GM23248 (cell line): ENCODE results near the gene NAA40. TPM values are rescaled to one million over a fixed set of nuclear protein-coding genes. Genes with fewer than 3 reads are reported as not detected.

Experiments used
- DNase-seq: peaks from one replicate; pipeline ENCODE4 v3.0.0-alpha.2; 2015
- H2AFZ ChIP-seq: fragments of 200-600 bp; sonication (generic); 2 replicates; pipeline ENCODE4 v1.6.1; 2016; ENCODE audit warnings: antibody characterized with exemption
- H3F3A ChIP-seq: fragments of 200-600 bp; sonication (generic); 2 replicates; pipeline ENCODE4 v1.6.1; 2016; ENCODE audit warnings: mild to moderate bottlenecking, antibody characterized with exemption, mixed run types; ENCODE audit not compliant: insufficient read depth
- H3K27ac ChIP-seq: fragments of 200-600 bp; sonication (generic); 2 replicates; pipeline ENCODE4 v1.5.1; 2016; ENCODE audit warnings: mild to moderate bottlenecking
- H3K27me3 ChIP-seq: fragments of 200-600 bp; sonication (generic); replicated peaks from 2 replicates; pipeline ENCODE4 v1.6.1; 2016; ENCODE audit warnings: mild to moderate bottlenecking; ENCODE audit not compliant: insufficient read depth
- H3K36me3 ChIP-seq: fragments of 200-600 bp; sonication (generic); 2 replicates; pipeline ENCODE4 v1.6.1; 2016; ENCODE audit warnings: low read depth, mild to moderate bottlenecking
- H3K4me1 ChIP-seq: fragments of 200-600 bp; sonication (generic); 2 replicates; pipeline ENCODE4 v1.6.1; 2016; ENCODE audit warnings: mild to moderate bottlenecking; ENCODE audit not compliant: insufficient read depth
- H3K4me2 ChIP-seq: fragments of 200-600 bp; sonication (generic); one replicate; pipeline ENCODE4 v1.6.1; 2016; ENCODE audit warnings: mild to moderate bottlenecking; ENCODE audit not compliant: unreplicated experiment
- H3K4me3 ChIP-seq: fragments of 200-600 bp; sonication (generic); 2 replicates; pipeline ENCODE4 v1.5.1; 2016; ENCODE audit warnings: mild to moderate bottlenecking
- H3K79me2 ChIP-seq: fragments of 200-600 bp; sonication (generic); 2 replicates; pipeline ENCODE4 v1.6.1; 2016; ENCODE audit warnings: mild to moderate bottlenecking; ENCODE audit not compliant: insufficient read depth
- H3K9ac ChIP-seq: fragments of 200-600 bp; sonication (generic); 2 replicates; pipeline ENCODE4 v1.6.1; 2016; ENCODE audit warnings: mild to moderate bottlenecking
- H3K9me2 ChIP-seq: fragments of 200-600 bp; sonication (generic); 2 replicates; pipeline ENCODE4 v1.6.1; 2016; ENCODE audit warnings: mixed run types, mild to moderate bottlenecking, moderate library complexity; ENCODE audit not compliant: insufficient read depth
- H3K9me3 ChIP-seq: fragments of 200-600 bp; sonication (generic); one replicate; pipeline ENCODE4 v1.6.1; 2017; ENCODE audit warnings: low read depth
- H4K20me1 ChIP-seq: fragments of 200-600 bp; sonication (generic); 2 replicates; pipeline ENCODE4 v1.6.0; 2016; ENCODE audit not compliant: insufficient read depth
- EZH2 ChIP-seq: fragments of 200-600 bp; sonication (generic); IDR thresholded peaks from 2 replicates; pipeline ENCODE4 v1.6.1; 2018; ENCODE audit warnings: antibody characterized with exemption, mild to moderate bottlenecking; ENCODE audit not compliant: insufficient read depth, poor library complexity, severe bottlenecking
- EZH2phosphoT487 ChIP-seq: fragments of 200-600 bp; sonication (generic); IDR thresholded peaks from 2 replicates; pipeline ENCODE4 v1.6.1; 2018; ENCODE audit warnings: antibody characterized with exemption, moderate library complexity, mild to moderate bottlenecking, low read depth; ENCODE audit not compliant: insufficient read depth
- WGBS, 2 experiments: methylation state at CpG; one replicate each; pipeline ENCODE4 v1.1.6; 2015 to 2017; ENCODE audit warnings: low lambda C conversion rate in 2 of 2, low coverage in 1 of 2; ENCODE audit errors: missing lambda C conversion rate in 2 of 2; 5-methylcytosine and 5-hydroxymethylcytosine counted together
- in situ Hi-C: fragments of 300-500 bp; cut with MboI; formaldehyde crosslinking; loops from 2 replicates; pipeline ENCODE4 v1.15.0; 2020
- polyA plus RNA-seq: library from polyadenylated mRNA; unstranded; fragments of >200 nt; fragmentation: Nextera tagmentation; extraction: Ambion mirVana; gene quantifications from 2 replicates; pipeline ENCODE4 v1.2.1, GENCODE V29; 2016
- total RNA-seq: library from RNA; depleted of rRNA; stranded (reverse); fragments of >200 nt; shearing (Covaris generic); gene quantifications from 2 replicates; pipeline ENCODE4 v1.2.3, GENCODE V29; 2014; rRNA removed

Gene NAA40
- total RNA-seq (11.7 and 27.9 TPM in 2 replicates), polyA plus RNA-seq (10.3 and 12.0 TPM in 2 replicates)

- in situ Hi-C loops: no loop called here
- H4K20me1 ChIP-seq: no peaks in the 10 kb centered on the region
- peak within 1 kb of the TSS; percentile 85 for H3K4me2 ChIP-seq
- H3F3A ChIP-seq: no peaks in the 10 kb centered on the region
- no peaks in the 10 kb centered on the region for H3K36me3 ChIP-seq
- peak within 1 kb of the TSS; percentile 89 for H3K4me3 ChIP-seq
- DNase-seq: peak; percentile 97
- H3K27me3 ChIP-seq: no peaks in the 10 kb centered on the region
- H3K4me1 ChIP-seq: 0 out of 2 replicates have a peak, but pooled peaks cover 7% of the 10 kb centered on the region
- 0 to 1% methylated on average over 52 to 72 of the region's 92 CpGs for WGBS, 2 experiments
- TF ChIP-seq EZH2phosphoT487: no peak
- TF ChIP-seq EZH2: no peak
- peak within 1 kb of the TSS; percentile 17 for H3K27ac ChIP-seq
- H3K79me2 ChIP-seq: peaks cover 47% of the 10 kb centered on the region
- peak within 1 kb of the TSS; percentile 82 for H3K9ac ChIP-seq
- H3K9me2 ChIP-seq: no peaks in the 10 kb centered on the region
- H3K9me3 ChIP-seq: no peaks in the 10 kb centered on the region
- H2AFZ ChIP-seq: peak within 1 kb of the TSS; percentile 84
These were observed at the start of gene NAA40 for GRCh38 chr11:63938479-63939396. TSS of gene NAA40 (plus strand) at chr11:63939002. CDS start at chr11:63939097, 95 bp downstream.

- Histone ChIP-seq H2AFZ (no peak overlapping the region), H3K9me3 (no peaks in the 10 kb centered on the region), H3K36me3 (no peaks in the 10 kb centered on the region), H4K20me1 (peaks cover 11% of the 10 kb centered on the region; the same call in 1 of the 2 replicates), H3K27ac (peak overlapping the region; percentile 65; the same call in 1 of the 2 replicates), H3K4me2 (no peak overlapping the region), H3K4me3 (no peak overlapping the region), H3K4me1 (peaks cover 25% of the 10 kb centered on the region), H3F3A (no peaks in the 10 kb centered on the region), H3K79me2 (peaks cover 100% of the 10 kb centered on the region), H3K27me3 (no peaks in the 10 kb centered on the region), H3K9ac (0 out of 2 replicates have a peak overlapping the region, but pooled peaks have one; percentile 56), H3K9me2 (no peaks in the 10 kb centered on the region)
- in situ Hi-C loops: no loop called here
- DNase-seq: no peak
- TF ChIP-seq EZH2phosphoT487 (no peak), EZH2 (no peak)
- 93 to 94% methylated on average over 5 to 6 of the region's 6 CpGs for WGBS, 2 experiments
These were observed 49.5 kb upstream of the NAA40 start for GRCh38 chr11:63889344-63889743.

DNA sequence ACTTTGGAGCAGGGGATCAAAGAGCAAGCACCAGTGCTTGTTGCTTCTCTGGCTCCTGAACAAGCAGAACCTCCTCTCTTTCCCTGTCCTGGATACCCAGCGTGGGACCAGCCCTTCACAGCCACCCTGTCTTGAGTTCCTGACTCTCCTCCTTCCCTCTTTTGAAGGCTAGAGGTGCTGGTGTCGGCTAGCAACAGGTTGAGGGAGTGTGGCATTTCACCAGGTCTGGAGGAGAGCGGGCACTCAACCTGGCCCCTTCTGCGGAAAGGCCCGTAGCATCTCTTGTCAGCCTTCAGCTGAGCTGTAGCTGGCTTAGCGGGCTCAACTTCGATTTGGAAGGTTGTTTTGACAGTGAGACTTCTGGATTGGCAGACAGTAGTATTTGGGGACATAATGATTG lies 48.4 kb upstream of the NAA40 start:
- Histone ChIP-seq H3K4me1 (peaks cover 25% of the 10 kb centered on the region), H3F3A (no peaks in the 10 kb centered on the region), H3K27me3 (no peaks in the 10 kb centered on the region), H3K4me3 (no peak overlapping the region), H4K20me1 (peaks cover 11% of the 10 kb centered on the region; the same call in 1 of the 2 replicates), H2AFZ (no peak overlapping the region), H3K9me3 (no peaks in the 10 kb centered on the region), H3K36me3 (no peaks in the 10 kb centered on the region), H3K9me2 (no peaks in the 10 kb centered on the region), H3K4me2 (no peak overlapping the region), H3K79me2 (peaks cover 100% of the 10 kb centered on the region), H3K9ac (no peak overlapping the region), H3K27ac (no peak overlapping the region)
- DNase-seq: no peak
- in situ Hi-C loops: no loop called here
- TF ChIP-seq EZH2: no peak
- no peak for TF ChIP-seq EZH2phosphoT487
- 89 to 97% methylated on average over 7 of the region's 7 CpGs for WGBS, 2 experiments

GRCh38 chr11:63892228-63892627 lies 46.6 kb upstream of the NAA40 start:
- H3K27me3 ChIP-seq: no peaks in the 10 kb centered on the region
- no peaks in the 10 kb centered on the region for H3K9me3 ChIP-seq
- no peaks in the 10 kb centered on the region for H3K9me2 ChIP-seq
- no peak overlapping the region for H3K4me2 ChIP-seq
- no peak overlapping the region for H3K4me3 ChIP-seq
- H3K4me1 ChIP-seq: peaks cover 21% of the 10 kb centered on the region
- 43 to 45% methylated on average over 3 of the region's 3 CpGs for WGBS, 2 experiments
- H2AFZ ChIP-seq: no peak overlapping the region
- peaks cover 82% of the 10 kb centered on the region for H3K79me2 ChIP-seq
- peaks cover 7% of the 10 kb centered on the region; the same call in 1 of the 2 replicates for H3K36me3 ChIP-seq
- in situ Hi-C loops: no loop called here
- H3K27ac ChIP-seq: no peak overlapping the region
- DNase-seq: peak; percentile 46
- TF ChIP-seq EZH2 (no peak), EZH2phosphoT487 (no peak)
- peaks cover 11% of the 10 kb centered on the region; the same call in 1 of the 2 replicates for H4K20me1 ChIP-seq
- no peaks in the 10 kb centered on the region for H3F3A ChIP-seq
- H3K9ac ChIP-seq: no peak overlapping the region
